ENCODE results near the gene PLCXD3. TPM values are rescaled to one million over a fixed set of nuclear protein-coding genes. Genes with fewer than 3 reads are reported as not detected.

The PLCXD3 gene
- total RNA-seq, 1 experiment from 2014 or later = 0.04 TPM

- Mint-ChIP-seq H3K27ac (no peak overlapping the region), H3K4me1 (no peaks in the 10 kb centered on the region), H3K9me3 (peaks cover 15% of the 10 kb centered on the region), H3K27me3 (ENCODE audit: low read depth) (no peaks in the 10 kb centered on the region; the same call in 1 of the 2 replicates), H3K36me3 (peaks cover 10% of the 10 kb centered on the region), H3K4me3 (no peak overlapping the region)
- ChIA-PET POLR2A (no interaction called here), CTCF (interaction anchor here (0.6 to 1.1 kb wide), 2 partner anchors 15 to 75 kb away, joined by 3 read pairs; no protein-coding TSS in a partner anchor)
- no peak for ATAC-seq
- TF ChIP-seq NFE2L1 (CRISPR knock-in tag; IDR thresholded peaks at IDR 0.05) = no peak
- TF ChIP-seq E2F1 (CRISPR knock-in tag; IDR thresholded peaks at IDR 0.05) = no peak
- no peak for TF ChIP-seq TP53 (CRISPR knock-in tag; IDR thresholded peaks at IDR 0.05)
- TF ChIP-seq, protein P1, sequence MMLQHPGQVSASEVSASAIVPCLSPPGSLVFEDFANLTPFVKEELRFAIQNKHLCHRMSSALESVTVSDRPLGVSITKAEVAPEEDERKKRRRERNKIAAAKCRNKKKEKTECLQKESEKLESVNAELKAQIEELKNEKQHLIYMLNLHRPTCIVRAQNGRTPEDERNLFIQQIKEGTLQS (CRISPR knock-in tag; conservative IDR thresholded peaks at IDR 0.05) = no peak
- no peak for TF ChIP-seq ATF1 (CRISPR knock-in tag; IDR thresholded peaks at IDR 0.05)
- TF ChIP-seq, protein P2, sequence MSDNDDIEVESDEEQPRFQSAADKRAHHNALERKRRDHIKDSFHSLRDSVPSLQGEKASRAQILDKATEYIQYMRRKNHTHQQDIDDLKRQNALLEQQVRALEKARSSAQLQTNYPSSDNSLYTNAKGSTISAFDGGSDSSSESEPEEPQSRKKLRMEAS (CRISPR knock-in tag; IDR thresholded peaks at IDR 0.05) = no peak
- TF ChIP-seq SMAD3 (CRISPR knock-in tag; IDR thresholded peaks at IDR 0.05; ENCODE audit: borderline replicate concordance) = no peak
- no peak for DNase-seq (ENCODE audit: low spot score)
Measured at GRCh38 chr5:41539454-41539853, 29.1 kb upstream of the PLCXD3 start.

GRCh38 chr5:41537581-41537980 is 27.2 kb upstream of the PLCXD3 start:
- Mint-ChIP-seq H3K36me3 (peaks cover 10% of the 10 kb centered on the region), H3K4me1 (no peaks in the 10 kb centered on the region), H3K27me3 (ENCODE audit: low read depth) (no peaks in the 10 kb centered on the region; the same call in 1 of the 2 replicates), H3K4me3 (no peak overlapping the region), H3K9me3 (peaks cover 20% of the 10 kb centered on the region), H3K27ac (no peak overlapping the region)
- ATAC-seq (no peak), DNase-seq (ENCODE audit: low spot score) (no peak)
- POLR2A ChIA-PET = no interaction called here
- TF ChIP-seq FOXK1 (CRISPR knock-in tag; IDR thresholded peaks at IDR 0.05) = no peak
- TF ChIP-seq ZNF425 (CRISPR knock-in tag; conservative IDR thresholded peaks at IDR 0.05) = no peak
- no peak for TF ChIP-seq RELA (CRISPR knock-in tag; IDR thresholded peaks at IDR 0.05; ENCODE audit: borderline replicate concordance)
- TF ChIP-seq, protein P3, sequence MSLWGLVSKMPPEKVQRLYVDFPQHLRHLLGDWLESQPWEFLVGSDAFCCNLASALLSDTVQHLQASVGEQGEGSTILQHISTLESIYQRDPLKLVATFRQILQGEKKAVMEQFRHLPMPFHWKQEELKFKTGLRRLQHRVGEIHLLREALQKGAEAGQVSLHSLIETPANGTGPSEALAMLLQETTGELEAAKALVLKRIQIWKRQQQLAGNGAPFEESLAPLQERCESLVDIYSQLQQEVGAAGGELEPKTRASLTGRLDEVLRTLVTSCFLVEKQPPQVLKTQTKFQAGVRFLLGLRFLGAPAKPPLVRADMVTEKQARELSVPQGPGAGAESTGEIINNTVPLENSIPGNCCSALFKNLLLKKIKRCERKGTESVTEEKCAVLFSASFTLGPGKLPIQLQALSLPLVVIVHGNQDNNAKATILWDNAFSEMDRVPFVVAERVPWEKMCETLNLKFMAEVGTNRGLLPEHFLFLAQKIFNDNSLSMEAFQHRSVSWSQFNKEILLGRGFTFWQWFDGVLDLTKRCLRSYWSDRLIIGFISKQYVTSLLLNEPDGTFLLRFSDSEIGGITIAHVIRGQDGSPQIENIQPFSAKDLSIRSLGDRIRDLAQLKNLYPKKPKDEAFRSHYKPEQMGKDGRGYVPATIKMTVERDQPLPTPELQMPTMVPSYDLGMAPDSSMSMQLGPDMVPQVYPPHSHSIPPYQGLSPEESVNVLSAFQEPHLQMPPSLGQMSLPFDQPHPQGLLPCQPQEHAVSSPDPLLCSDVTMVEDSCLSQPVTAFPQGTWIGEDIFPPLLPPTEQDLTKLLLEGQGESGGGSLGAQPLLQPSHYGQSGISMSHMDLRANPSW (CRISPR knock-in tag; conservative IDR thresholded peaks at IDR 0.05; ENCODE audit: low read depth) = no peak
- no peak for TF ChIP-seq ZNF121 (CRISPR knock-in tag; IDR thresholded peaks at IDR 0.05)
- TF ChIP-seq GRHL2 (CRISPR knock-in tag; IDR thresholded peaks at IDR 0.05; ENCODE audit: insufficient replicate concordance, severe bottlenecking) = no peak
- CTCF ChIA-PET = no interaction called here

DNA sequence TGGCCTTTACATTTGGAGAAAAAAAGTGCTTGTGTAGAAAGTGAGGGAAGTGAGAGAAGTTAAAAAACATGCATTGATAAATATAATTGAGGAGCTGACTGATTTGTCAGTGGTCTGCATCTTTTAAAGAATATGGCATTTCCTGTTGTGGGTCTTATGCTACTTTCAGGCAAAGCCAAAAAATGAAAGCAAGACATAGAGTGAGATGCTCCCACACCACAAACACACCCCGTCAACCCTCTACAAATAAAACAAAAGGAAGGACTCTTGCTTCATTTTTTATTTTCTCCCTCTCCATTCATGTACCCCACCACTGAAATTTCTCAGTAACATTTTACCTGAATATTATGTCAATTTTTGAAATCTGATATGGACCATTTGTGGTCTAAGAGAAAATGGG is 22.1 kb upstream of the PLCXD3 start:
- no peak overlapping the region for H3K27ac Mint-ChIP-seq
- ChIA-PET CTCF (no interaction called here), POLR2A (no interaction called here)
- H3K4me3 Mint-ChIP-seq = no peak overlapping the region
- DNase-seq (ENCODE audit: low spot score) = no peak
- H3K27me3 Mint-ChIP-seq (ENCODE audit: low read depth) = no peaks in the 10 kb centered on the region; the same call in 1 of the 2 replicates
- peaks cover 8% of the 10 kb centered on the region for H3K36me3 Mint-ChIP-seq
- peaks cover 34% of the 10 kb centered on the region for H3K9me3 Mint-ChIP-seq
- ATAC-seq = no peak
- 0 out of 2 replicates have a peak, but pooled peaks cover under 1% of the 10 kb centered on the region for H3K4me1 Mint-ChIP-seq
- TF ChIP-seq, protein P4, sequence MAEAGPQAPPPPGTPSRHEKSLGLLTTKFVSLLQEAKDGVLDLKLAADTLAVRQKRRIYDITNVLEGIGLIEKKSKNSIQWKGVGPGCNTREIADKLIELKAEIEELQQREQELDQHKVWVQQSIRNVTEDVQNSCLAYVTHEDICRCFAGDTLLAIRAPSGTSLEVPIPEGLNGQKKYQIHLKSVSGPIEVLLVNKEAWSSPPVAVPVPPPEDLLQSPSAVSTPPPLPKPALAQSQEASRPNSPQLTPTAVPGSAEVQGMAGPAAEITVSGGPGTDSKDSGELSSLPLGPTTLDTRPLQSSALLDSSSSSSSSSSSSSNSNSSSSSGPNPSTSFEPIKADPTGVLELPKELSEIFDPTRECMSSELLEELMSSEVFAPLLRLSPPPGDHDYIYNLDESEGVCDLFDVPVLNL (CRISPR knock-in tag; IDR thresholded peaks at IDR 0.05; ENCODE audit: borderline replicate concordance, low read depth) = no peak
- TF ChIP-seq TCF7 (CRISPR knock-in tag; IDR thresholded peaks at IDR 0.05; ENCODE audit: low read depth) = no peak
- no peak for TF ChIP-seq CREB1 (CRISPR knock-in tag; IDR thresholded peaks at IDR 0.05)
- TF ChIP-seq GTF2I (CRISPR knock-in tag; conservative IDR thresholded peaks at IDR 0.05) = no peak
- TF ChIP-seq ZNF396 (CRISPR knock-in tag; IDR thresholded peaks at IDR 0.05; ENCODE audit: borderline replicate concordance) = no peak
- TF ChIP-seq, protein P1 (CRISPR knock-in tag; conservative IDR thresholded peaks at IDR 0.05) = no peak
- TF ChIP-seq, protein P5, sequence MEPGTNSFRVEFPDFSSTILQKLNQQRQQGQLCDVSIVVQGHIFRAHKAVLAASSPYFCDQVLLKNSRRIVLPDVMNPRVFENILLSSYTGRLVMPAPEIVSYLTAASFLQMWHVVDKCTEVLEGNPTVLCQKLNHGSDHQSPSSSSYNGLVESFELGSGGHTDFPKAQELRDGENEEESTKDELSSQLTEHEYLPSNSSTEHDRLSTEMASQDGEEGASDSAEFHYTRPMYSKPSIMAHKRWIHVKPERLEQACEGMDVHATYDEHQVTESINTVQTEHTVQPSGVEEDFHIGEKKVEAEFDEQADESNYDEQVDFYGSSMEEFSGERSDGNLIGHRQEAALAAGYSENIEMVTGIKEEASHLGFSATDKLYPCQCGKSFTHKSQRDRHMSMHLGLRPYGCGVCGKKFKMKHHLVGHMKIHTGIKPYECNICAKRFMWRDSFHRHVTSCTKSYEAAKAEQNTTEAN (CRISPR knock-in tag; IDR thresholded peaks at IDR 0.05) = no peak
- TF ChIP-seq ZNF423 (CRISPR knock-in tag; IDR thresholded peaks at IDR 0.05) = no peak
- no peak for TF ChIP-seq HMGA2 (CRISPR knock-in tag; IDR thresholded peaks at IDR 0.05)
- TF ChIP-seq NFYB (CRISPR knock-in tag; conservative IDR thresholded peaks at IDR 0.05; ENCODE audit: low read depth) = no peak

Measured in WTC11 (cell line).